HepG2 (cell line): ENCODE measurements around the gene NEK5.

ENCODE experiments used
- EP300 ChIP-seq, 3 experiments: sonication (generic) in 1 of 3; formaldehyde crosslinking in 1 of 3; IDR thresholded peaks; 2 replicates each; pipeline versions ENCODE4 v1.5.1 to v1.6.1; 2011 to 2020; ENCODE audit warnings: low read depth in 2 of 3, low read length in 2 of 3, borderline replicate concordance in 1 of 3, improper control_type of control experiment in 1 of 3, mild to moderate bottlenecking in 1 of 3, missing genetic modification reagents in 1 of 3, moderate library complexity in 1 of 3
- FOXA1 ChIP-seq, 2 experiments: fragments of 450-650 bp in 1 of 2; sonication (generic) in 1 of 2; formaldehyde crosslinking in 1 of 2; IDR thresholded peaks; 2 replicates each; pipeline versions ENCODE4 v1.4.0 to v1.6.1; 2016 to 2020; ENCODE audit warnings: missing genetic modification reagents in 1 of 2
- HMG20A ChIP-seq: IDR thresholded peaks from 2 replicates; pipeline ENCODE4 v1.6.1; 2016; ENCODE audit warnings: borderline replicate concordance
- MTF1 ChIP-seq: sonication (generic); formaldehyde crosslinking; IDR thresholded peaks from 2 replicates; pipeline ENCODE4 v1.5.0; 2020; ENCODE audit warnings: missing genetic modification reagents
- RELA ChIP-seq: sonication (generic); formaldehyde crosslinking; IDR thresholded peaks from 2 replicates; pipeline ENCODE4 v1.4.0; 2020; ENCODE audit warnings: missing genetic modification reagents
- ZNF292 ChIP-seq: sonication (generic); formaldehyde crosslinking; IDR thresholded peaks from 2 replicates; pipeline ENCODE4 v1.8.1; 2022; ENCODE audit warnings: mild to moderate bottlenecking, low read depth, missing genetic modification reagents, borderline replicate concordance

GRCh38 chr13:52161181-52161646, 32.3 kb upstream of the NEK5 start:
- TF ChIP-seq HMG20A (CRISPR knock-in tag) (peak; percentile 64; the same call in 1 of the 2 replicates), RELA (CRISPR knock-in tag) (no peak), MTF1 (0 out of 2 replicates have a peak, but pooled peaks have one; percentile 49), ZNF292 (CRISPR knock-in tag) (no peak), EP300 (IDR thresholded peaks at IDR 0.05; ENCODE audit: low read depth in 2 of 2, low read length in 2 of 2) (peak in 1 of 2 experiments; percentile 48; a peak in 2 of 4 replicates), EP300 (CRISPR knock-in tag; IDR thresholded peaks at IDR 0.05; ENCODE audit: borderline replicate concordance) (peak; percentile 26; the same call in 1 of the 2 replicates), FOXA1 (IDR thresholded peaks at IDR 0.05) (no peak), FOXA1 (CRISPR knock-in tag; IDR thresholded peaks at IDR 0.05) (peak; percentile 43; the same call in 1 of the 2 replicates)
